A549 (cell line): ENCODE data around the gene PIR. TPM values are rescaled to one million over a fixed set of nuclear protein-coding genes. Genes with fewer than 3 reads are reported as not detected.

Experiments used
- ATAC-seq, 2 experiments: fragments of 200-7000 bp in 1 of 2; fragments of >200 bp in 1 of 2; cut with Nextera tagmentation in 1 of 2; cut with Tn5 transposase in 1 of 2; 3 replicates each; pipeline versions ENCODE4 v1.8.0 to v1.9.1; 2018 to 2020; ENCODE audit warnings: mild to moderate bottlenecking in 1 of 2, moderate library complexity in 1 of 2
- CTCF ChIA-PET: fragments of 300-600 bp; sonication (Branson Sonifier 250); formaldehyde crosslinking; extraction: SDS; loops from one replicate; lab custom pipeline; 2021; ENCODE audit warnings: antibody characterized with exemption, inconsistent platforms; lab: Yijun Ruan, JAX
- POLR2A ChIA-PET: fragments of 350-600 bp; formaldehyde crosslinking; extraction: SDS; loops from one replicate; lab custom pipeline; 2021; ENCODE audit warnings: antibody characterized with exemption, inconsistent platforms; lab: Yijun Ruan, JAX
- DNase-seq, 2 experiments: peaks; one replicate each; pipeline versions ENCODE4 v3.0.0 to v3.0.0-alpha.2; 2011 to 2016; ENCODE audit warnings: low read depth in 1 of 2, low spot score in 1 of 2
- FAIRE-seq: peaks from 2 replicates; lab custom pipeline; 2011; peaks lifted over from hg19 to GRCh38; lab: Jason Lieb, UNC
- H3K27ac ChIP-seq, 2 experiments: fragments of >200 bp; sonication (Bioruptor Twin); formaldehyde crosslinking; 3 replicates each; pipeline ENCODE4 v1.5.1; 2016 to 2017
- H3K4me1 ChIP-seq: fragments of >200 bp; sonication (Bioruptor Twin); formaldehyde crosslinking; 3 replicates; pipeline ENCODE4 v1.6.1; 2016
- H3K4me2 ChIP-seq: fragments of >200 bp; sonication (Bioruptor Twin); formaldehyde crosslinking; 3 replicates; pipeline ENCODE4 v1.6.1; 2016
- H3K4me3 ChIP-seq: fragments of >200 bp; sonication (Bioruptor Twin); formaldehyde crosslinking; 3 replicates; pipeline ENCODE4 v1.5.1; 2016
- H3K9me3 ChIP-seq: fragments of >200 bp; sonication (Bioruptor Twin); formaldehyde crosslinking; 3 replicates; pipeline ENCODE4 v1.6.1; 2016
- BHLHE40 ChIP-seq: IDR thresholded peaks from 2 replicates; pipeline ENCODE4 v1.6.1; 2012; ENCODE audit warnings: low read depth, low read length, inconsistent platforms
- CBX2 ChIP-seq: fragments of 200-600 bp; sonication (generic); IDR thresholded peaks from 2 replicates; pipeline ENCODE4 v1.6.1; 2016; ENCODE audit warnings: low read depth, mild to moderate bottlenecking, borderline replicate concordance
- CEBPB ChIP-seq, 2 experiments: fragments of >200 bp in 1 of 2; sonication (Bioruptor Twin) in 1 of 2; formaldehyde crosslinking in 1 of 2; IDR thresholded peaks; 2 replicates each; pipeline ENCODE4 v1.6.1; 2012 to 2016
- CHD2 ChIP-seq: fragments of 150-350 bp; IDR thresholded peaks from 2 replicates; pipeline ENCODE4 v1.6.1; 2014; ENCODE audit warnings: low read length; ENCODE audit not compliant: partially characterized antibody
- CHD4 ChIP-seq: fragments of 200-600 bp; sonication (generic); IDR thresholded peaks from 2 replicates; pipeline ENCODE4 v1.6.1; 2016; ENCODE audit warnings: antibody characterized with exemption, mild to moderate bottlenecking, borderline replicate concordance
- EP300 ChIP-seq, 2 experiments: fragments of >200 bp; sonication (Bioruptor Twin); formaldehyde crosslinking; IDR thresholded peaks; 2 replicates in 1 of 2; 3 replicates in 1 of 2; pipeline ENCODE4 v1.6.1; 2016 to 2017
- GATA3 ChIP-seq: IDR thresholded peaks from 2 replicates; pipeline ENCODE4 v1.6.1; 2012; ENCODE audit warnings: borderline replicate concordance
- HDAC2 ChIP-seq: fragments of 200-600 bp; sonication (generic); IDR thresholded peaks from 2 replicates; pipeline ENCODE4 v1.6.1; 2016
- HEYL ChIP-seq: fragments of 250-450 bp; sonication (Bioruptor Pico); IDR thresholded peaks from 2 replicates; pipeline ENCODE4 v1.8.0; 2021; ENCODE audit warnings: mild to moderate bottlenecking, moderate library complexity
- JUNB ChIP-seq: fragments of >200 bp; sonication (Bioruptor Twin); formaldehyde crosslinking; IDR thresholded peaks from 2 replicates; pipeline ENCODE4 v1.6.1; 2016
- KDM1A ChIP-seq: fragments of 200-600 bp; sonication (generic); IDR thresholded peaks from 2 replicates; pipeline ENCODE4 v1.6.1; 2016; ENCODE audit warnings: low read depth, mild to moderate bottlenecking
- MAFK ChIP-seq: fragments of 450-650 bp; IDR thresholded peaks from 2 replicates; pipeline ENCODE4 v1.6.1; 2014; ENCODE audit not compliant: partially characterized antibody
- MAZ ChIP-seq: fragments of 150-350 bp; IDR thresholded peaks from 2 replicates; pipeline ENCODE4 v1.6.1; 2014; ENCODE audit warnings: antibody characterized with exemption, low read depth, low read length, borderline replicate concordance
- NPAS2 ChIP-seq: fragments of 250-450 bp; sonication (Bioruptor Pico); IDR thresholded peaks from 2 replicates; pipeline ENCODE4 v1.8.0; 2022; ENCODE audit warnings: mild to moderate bottlenecking, moderate library complexity, borderline replicate concordance
- POLR2AphosphoS2 ChIP-seq: conservative IDR thresholded peaks from 2 replicates; pipeline ENCODE4 v1.6.1; 2012; ENCODE audit warnings: low read length, improper control_type of control experiment, inconsistent platforms
- RAD21 ChIP-seq, 2 experiments: fragments of >200 bp in 1 of 2; sonication (Bioruptor Twin) in 1 of 2; formaldehyde crosslinking in 1 of 2; IDR thresholded peaks in 1 of 2; conservative IDR thresholded peaks in 1 of 2; 2 replicates in 1 of 2; 3 replicates in 1 of 2; pipeline ENCODE4 v1.6.1; 2012 to 2018; ENCODE audit warnings: inconsistent platforms in 1 of 2
- RARB ChIP-seq: fragments of 250-450 bp; sonication (Bioruptor Pico); IDR thresholded peaks from 2 replicates; pipeline ENCODE4 v1.8.0; 2021; ENCODE audit warnings: mild to moderate bottlenecking, moderate library complexity
- RCOR1 ChIP-seq: fragments of 150-350 bp; IDR thresholded peaks from 2 replicates; pipeline ENCODE4 v1.6.1; 2014; ENCODE audit warnings: antibody characterized with exemption, low read length, low read depth
- RFX5 ChIP-seq: fragments of 450-650 bp; IDR thresholded peaks from 2 replicates; pipeline ENCODE4 v1.7.1; 2014; ENCODE audit warnings: antibody characterized with exemption, mild to moderate bottlenecking, moderate library complexity
- SMC3 ChIP-seq: fragments of >200 bp; sonication (Bioruptor Twin); formaldehyde crosslinking; IDR thresholded peaks from 3 replicates; pipeline ENCODE4 v1.6.1; 2018; ENCODE audit warnings: inconsistent platforms
- TFCP2L1 ChIP-seq: fragments of 250-450 bp; sonication (Bioruptor Pico); IDR thresholded peaks from 2 replicates; pipeline ENCODE4 v1.5.0; 2021; ENCODE audit warnings: mild to moderate bottlenecking
- WGBS: methylation state at CpG from one replicate; pipeline ENCODE4 v1.1.6; 2017; ENCODE audit errors: missing lambda C conversion rate; 5-methylcytosine and 5-hydroxymethylcytosine counted together
- polyA plus RNA-seq, 4 experiments: library from polyadenylated mRNA; depleted of rRNA in 3 of 4; stranded (reverse); fragments of >200 nt; fragmentation: RNase III in 1 of 4; extraction: RNeasy Plus Mini Kit Qiagen cat#74134 plus additional on column Dnase treatment in 1 of 4; gene quantifications; 2 replicates in 3 of 4; 3 replicates in 1 of 4; pipeline ENCODE4 v1.2.3, GENCODE V29; 2011 to 2017
- TF ChIP-seq, protein P1 (sequence below): fragments of 150-350 bp; IDR thresholded peaks from 2 replicates; pipeline ENCODE4 v1.6.1; 2014; ENCODE audit warnings: low read depth, mild to moderate bottlenecking, low read length
- TF ChIP-seq, protein P2 (sequence below): IDR thresholded peaks from 2 replicates; pipeline ENCODE4 v1.6.1; 2012; ENCODE audit warnings: low read depth, borderline replicate concordance
- TF ChIP-seq, protein P3 (sequence below): IDR thresholded peaks from 2 replicates; pipeline ENCODE4 v1.6.1; 2012
- TF ChIP-seq, protein P4 (sequence below): fragments of >200 bp; sonication (Bioruptor Twin); formaldehyde crosslinking; IDR thresholded peaks from 2 replicates; pipeline ENCODE4 v1.6.1; 2016
- TF ChIP-seq, protein P5 (sequence below): fragments of >200 bp; sonication (Bioruptor Twin); formaldehyde crosslinking; IDR thresholded peaks from 3 replicates; pipeline ENCODE4 v1.6.1; 2016

PIR gene
- polyA plus RNA-seq, 2 of the 4 experiments (the other 2 are of a cell fraction) = 62.7 to 120 TPM

DNA sequence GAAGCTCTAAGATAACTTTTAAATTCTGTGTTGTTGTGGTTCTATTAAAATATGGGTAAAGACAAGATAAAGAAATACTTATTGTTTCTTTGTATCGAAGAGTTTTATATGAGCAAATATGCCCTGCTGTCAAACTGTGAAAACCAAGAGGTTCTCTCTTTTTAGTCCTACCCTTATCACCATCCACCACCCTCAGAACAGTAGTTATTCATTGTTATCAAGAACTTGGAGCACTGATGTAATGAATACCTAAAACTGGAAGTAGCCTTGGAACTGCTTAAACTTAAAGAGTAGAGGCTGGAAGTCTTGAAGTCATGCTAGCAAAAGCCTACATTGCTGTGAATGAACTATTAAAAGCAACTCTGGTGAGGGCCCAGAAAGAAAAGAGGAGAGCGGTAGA, 9.2 kb downstream of the PIR start:
- FAIRE-seq = no peak
- no peak overlapping the region for H3K27ac ChIP-seq
- CTCF ChIA-PET = interaction anchor here (1.4 to 1.6 kb wide), 2 partner anchors 13 to 135 kb away, joined by 4 to 10 read pairs; no protein-coding TSS in a partner anchor

DNA sequence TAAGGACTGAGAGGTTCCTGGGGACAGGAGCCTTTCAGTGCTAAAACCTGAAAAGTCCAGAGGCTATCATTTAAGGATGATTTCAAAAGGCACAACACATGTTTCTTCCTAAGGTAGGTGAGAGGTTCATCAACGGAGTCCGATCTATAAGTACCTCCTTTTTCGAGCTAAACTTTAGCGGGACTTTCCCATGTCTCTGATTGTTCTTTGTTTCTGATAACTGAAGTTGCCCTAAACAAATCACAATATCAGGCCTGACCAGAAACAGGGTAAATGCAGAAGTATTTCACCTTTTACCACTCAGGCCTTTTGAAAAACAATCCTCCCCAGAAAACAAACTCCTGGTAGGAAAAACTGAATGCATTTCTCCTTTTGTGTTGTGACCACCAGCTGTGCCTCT, 17.6 kb downstream of the PIR start:
- ChIA-PET POLR2A (no interaction called here), CTCF (interaction anchor here (1.6 to 2.0 kb wide), 2 partner anchors 18 to 90 kb away, joined by 6 to 8 read pairs; partner anchors contain the start of gene PIR)
- WGBS = 91% methylated on average over 4 of the region's 4 CpGs
- no peak for FAIRE-seq
- Histone ChIP-seq H3K9me3 (no peaks in the 10 kb centered on the region), H3K4me3 (no peak overlapping the region), H3K27ac (no peak overlapping the region), H3K4me1 (peaks cover 12% of the 10 kb centered on the region), H3K4me2 (no peak overlapping the region)
- TF ChIP-seq, protein P1, sequence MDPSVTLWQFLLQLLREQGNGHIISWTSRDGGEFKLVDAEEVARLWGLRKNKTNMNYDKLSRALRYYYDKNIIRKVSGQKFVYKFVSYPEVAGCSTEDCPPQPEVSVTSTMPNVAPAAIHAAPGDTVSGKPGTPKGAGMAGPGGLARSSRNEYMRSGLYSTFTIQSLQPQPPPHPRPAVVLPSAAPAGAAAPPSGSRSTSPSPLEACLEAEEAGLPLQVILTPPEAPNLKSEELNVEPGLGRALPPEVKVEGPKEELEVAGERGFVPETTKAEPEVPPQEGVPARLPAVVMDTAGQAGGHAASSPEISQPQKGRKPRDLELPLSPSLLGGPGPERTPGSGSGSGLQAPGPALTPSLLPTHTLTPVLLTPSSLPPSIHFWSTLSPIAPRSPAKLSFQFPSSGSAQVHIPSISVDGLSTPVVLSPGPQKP = no peak
- no peak for TF ChIP-seq RAD21 (conservative IDR thresholded peaks at IDR 0.05 in 1 of 2, IDR thresholded peaks at IDR 0.05 in 1 of 2)
- DNase-seq = no peak
- no peak for ATAC-seq

More for the DNA sequence above, 9.2 kb downstream of the PIR start:
- H3K4me2 ChIP-seq = no peak overlapping the region
- WGBS = 95% methylated on average over 2 of the region's 2 CpGs
- H3K4me1 ChIP-seq = no peaks in the 10 kb centered on the region
- TF ChIP-seq, protein P2, sequence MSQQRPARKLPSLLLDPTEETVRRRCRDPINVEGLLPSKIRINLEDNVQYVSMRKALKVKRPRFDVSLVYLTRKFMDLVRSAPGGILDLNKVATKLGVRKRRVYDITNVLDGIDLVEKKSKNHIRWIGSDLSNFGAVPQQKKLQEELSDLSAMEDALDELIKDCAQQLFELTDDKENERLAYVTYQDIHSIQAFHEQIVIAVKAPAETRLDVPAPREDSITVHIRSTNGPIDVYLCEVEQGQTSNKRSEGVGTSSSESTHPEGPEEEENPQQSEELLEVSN = no peak
- TF ChIP-seq CBX2 = no peak
- TF ChIP-seq, protein P3, sequence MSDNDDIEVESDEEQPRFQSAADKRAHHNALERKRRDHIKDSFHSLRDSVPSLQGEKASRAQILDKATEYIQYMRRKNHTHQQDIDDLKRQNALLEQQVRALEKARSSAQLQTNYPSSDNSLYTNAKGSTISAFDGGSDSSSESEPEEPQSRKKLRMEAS = no peak
- no peak for TF ChIP-seq SMC3
- TF ChIP-seq, protein P1 = no peak
- TF ChIP-seq CEBPB (IDR thresholded peaks at IDR 0.05) = no peak
- no peak for TF ChIP-seq EP300 (IDR thresholded peaks at IDR 0.05)
- TF ChIP-seq CHD4 = no peak
- no peak for DNase-seq
- no peak overlapping the region for H3K4me3 ChIP-seq
- POLR2A ChIA-PET = no interaction called here
- no peaks in the 10 kb centered on the region for H3K9me3 ChIP-seq
- ATAC-seq = no peak

DNA sequence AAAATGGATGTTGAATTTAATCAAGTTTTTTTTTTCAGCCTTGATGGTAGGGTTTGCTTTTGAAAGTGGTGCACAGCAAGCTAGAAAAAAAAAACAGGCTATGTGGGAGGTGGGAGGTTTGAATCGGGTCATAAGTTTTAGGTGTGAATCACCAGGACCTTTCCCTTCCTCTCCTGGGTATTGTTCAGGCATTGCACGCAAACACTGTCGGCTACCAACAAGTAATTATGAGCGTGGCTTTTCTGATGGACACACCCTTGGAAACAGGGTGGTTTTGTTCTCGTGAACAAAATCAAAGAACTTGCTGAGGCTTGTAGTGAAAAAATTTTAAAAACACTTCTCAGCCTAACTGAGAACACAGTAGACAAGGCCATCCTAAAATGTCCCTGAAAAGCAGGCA, 18.1 kb downstream of the PIR start:
- DNase-seq = no peak
- ChIA-PET CTCF (interaction anchor here (0.8 kb wide), 1 partner anchor 19 kb away, joined by 3 read pairs; no protein-coding TSS in a partner anchor), POLR2A (no interaction called here)
- H3K4me3 ChIP-seq = no peak overlapping the region
- 87% methylated on average over 5 of the region's 5 CpGs for WGBS
- ATAC-seq = no peak
- peak; percentile 7 for FAIRE-seq
- H3K27ac ChIP-seq = no peak overlapping the region
- TF ChIP-seq KDM1A (no peak), NPAS2 (CRISPR knock-in tag) (no peak), BHLHE40 (no peak), CEBPB (IDR thresholded peaks at IDR 0.05) (no peak), RARB (CRISPR knock-in tag) (no peak), MAFK (no peak), HEYL (CRISPR knock-in tag) (no peak), EP300 (IDR thresholded peaks at IDR 0.05) (no peak), RCOR1 (no peak), TFCP2L1 (CRISPR knock-in tag) (no peak), MAZ (no peak), JUNB (no peak), HDAC2 (no peak), CHD2 (no peak), POLR2AphosphoS2 (no peak), RFX5 (no peak), GATA3 (no peak)
- TF ChIP-seq, protein P4, sequence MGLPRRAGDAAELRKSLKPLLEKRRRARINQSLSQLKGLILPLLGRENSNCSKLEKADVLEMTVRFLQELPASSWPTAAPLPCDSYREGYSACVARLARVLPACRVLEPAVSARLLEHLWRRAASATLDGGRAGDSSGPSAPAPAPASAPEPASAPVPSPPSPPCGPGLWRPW = no peak
- TF ChIP-seq, protein P2 = no peak
- TF ChIP-seq, protein P5, sequence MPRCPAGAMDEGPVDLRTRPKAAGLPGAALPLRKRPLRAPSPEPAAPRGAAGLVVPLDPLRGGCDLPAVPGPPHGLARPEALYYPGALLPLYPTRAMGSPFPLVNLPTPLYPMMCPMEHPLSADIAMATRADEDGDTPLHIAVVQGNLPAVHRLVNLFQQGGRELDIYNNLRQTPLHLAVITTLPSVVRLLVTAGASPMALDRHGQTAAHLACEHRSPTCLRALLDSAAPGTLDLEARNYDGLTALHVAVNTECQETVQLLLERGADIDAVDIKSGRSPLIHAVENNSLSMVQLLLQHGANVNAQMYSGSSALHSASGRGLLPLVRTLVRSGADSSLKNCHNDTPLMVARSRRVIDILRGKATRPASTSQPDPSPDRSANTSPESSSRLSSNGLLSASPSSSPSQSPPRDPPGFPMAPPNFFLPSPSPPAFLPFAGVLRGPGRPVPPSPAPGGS = no peak
- no peak overlapping the region for H3K4me2 ChIP-seq
- H3K4me1 ChIP-seq = peaks cover 12% of the 10 kb centered on the region
- no peaks in the 10 kb centered on the region for H3K9me3 ChIP-seq
